Measurements from ENCODE around the gene TSHR.

Gene TSHR

GRCh38 chr14:80959496-80959895 is 4.1 kb downstream of the TSHR start:
- H3K9me3 Mint-ChIP-seq = no peaks in the 10 kb centered on the region
- H3K27me3 Mint-ChIP-seq (ENCODE audit: low read depth) = peaks cover 14% of the 10 kb centered on the region
- H3K27ac Mint-ChIP-seq = peak overlapping the region; percentile 90
- H3K4me1 Mint-ChIP-seq (ENCODE audit: low read depth) = peaks cover 58% of the 10 kb centered on the region
- peaks cover 13% of the 10 kb centered on the region for H3K36me3 Mint-ChIP-seq (ENCODE audit: low read depth)
- peak overlapping the region; percentile 45 for H3K4me3 Mint-ChIP-seq

- Mint-ChIP-seq H3K27ac (no peak overlapping the region), H3K36me3 (ENCODE audit: low read depth) (peaks cover 9% of the 10 kb centered on the region), H3K27me3 (ENCODE audit: low read depth) (peaks cover 25% of the 10 kb centered on the region), H3K9me3 (no peaks in the 10 kb centered on the region), H3K4me1 (ENCODE audit: low read depth) (peaks cover 19% of the 10 kb centered on the region), H3K4me3 (no peak overlapping the region)
These were observed 9.6 kb downstream of the TSHR start for GRCh38 chr14:80965037-80965436.

DNA sequence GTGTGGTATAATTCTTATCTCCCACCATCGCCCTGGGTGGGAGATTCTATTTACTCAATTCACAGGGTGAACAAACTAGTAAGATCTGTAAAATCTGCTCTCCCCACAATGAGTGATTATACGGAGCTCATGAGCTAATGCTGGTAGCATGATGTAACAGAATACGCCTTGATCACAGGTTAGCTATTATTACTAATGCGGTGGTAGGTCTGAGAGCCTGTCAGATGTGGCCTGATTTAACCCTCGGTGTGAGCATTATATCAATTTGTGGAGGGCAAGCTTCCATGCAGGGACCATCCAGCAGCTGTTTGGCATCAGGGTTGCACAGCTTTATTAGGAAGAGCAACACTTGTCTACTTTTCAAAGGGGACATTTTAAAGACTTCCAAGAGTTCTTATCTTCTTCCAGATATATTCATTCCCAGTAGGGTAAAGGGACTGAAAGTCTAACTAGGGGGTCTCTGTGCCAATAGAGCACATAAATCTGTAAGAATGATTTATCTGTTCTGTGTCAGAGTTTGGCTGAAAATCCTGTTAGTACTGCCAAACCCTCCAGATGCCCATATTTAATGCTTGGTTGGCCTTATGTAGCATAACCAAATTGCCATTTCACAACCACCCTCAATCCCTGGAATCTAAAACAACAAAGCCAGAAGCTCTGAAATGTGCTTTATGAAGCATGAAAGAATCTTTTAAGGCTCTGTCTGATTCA is 18.7 kb downstream of the TSHR start:
- peaks cover 42% of the 10 kb centered on the region for H3K4me1 Mint-ChIP-seq (ENCODE audit: low read depth)
- H3K4me3 Mint-ChIP-seq = no peak overlapping the region
- H3K9me3 Mint-ChIP-seq = no peaks in the 10 kb centered on the region

GRCh38 chr14:80974679-80975078 is 19.3 kb downstream of the TSHR start:
- Mint-ChIP-seq H3K27ac (no peak overlapping the region), H3K27me3 (ENCODE audit: low read depth) (peaks cover 30% of the 10 kb centered on the region), H3K36me3 (ENCODE audit: low read depth) (peaks cover 10% of the 10 kb centered on the region), H3K4me1 (ENCODE audit: low read depth) (peaks cover 45% of the 10 kb centered on the region), H3K4me3 (no peak overlapping the region), H3K9me3 (no peaks in the 10 kb centered on the region)

More for the DNA sequence above, 18.7 kb downstream of the TSHR start:
- H3K27me3 Mint-ChIP-seq (ENCODE audit: low read depth) = peaks cover 31% of the 10 kb centered on the region
- no peak overlapping the region for H3K27ac Mint-ChIP-seq
- H3K36me3 Mint-ChIP-seq (ENCODE audit: low read depth) = peaks cover 9% of the 10 kb centered on the region

- no peaks in the 10 kb centered on the region for H3K9me3 Mint-ChIP-seq
- peaks cover 15% of the 10 kb centered on the region for H3K36me3 Mint-ChIP-seq (ENCODE audit: low read depth)
- H3K4me1 Mint-ChIP-seq (ENCODE audit: low read depth) = peaks cover 48% of the 10 kb centered on the region
- H3K4me3 Mint-ChIP-seq = no peak overlapping the region
- peak overlapping the region; percentile 27 for H3K27ac Mint-ChIP-seq
- H3K27me3 Mint-ChIP-seq (ENCODE audit: low read depth) = peaks cover 34% of the 10 kb centered on the region
These were observed 21.8 kb downstream of the TSHR start for GRCh38 chr14:80977221-80977620.

GRCh38 chr14:80978403-80978802 is 23.0 kb downstream of the TSHR start:
- Mint-ChIP-seq H3K36me3 (ENCODE audit: low read depth) (peaks cover 16% of the 10 kb centered on the region), H3K4me1 (ENCODE audit: low read depth) (peaks cover 47% of the 10 kb centered on the region), H3K27ac (peak overlapping the region; percentile 76), H3K9me3 (no peaks in the 10 kb centered on the region), H3K27me3 (ENCODE audit: low read depth) (peaks cover 24% of the 10 kb centered on the region), H3K4me3 (peak overlapping the region; percentile 42)

DNA sequence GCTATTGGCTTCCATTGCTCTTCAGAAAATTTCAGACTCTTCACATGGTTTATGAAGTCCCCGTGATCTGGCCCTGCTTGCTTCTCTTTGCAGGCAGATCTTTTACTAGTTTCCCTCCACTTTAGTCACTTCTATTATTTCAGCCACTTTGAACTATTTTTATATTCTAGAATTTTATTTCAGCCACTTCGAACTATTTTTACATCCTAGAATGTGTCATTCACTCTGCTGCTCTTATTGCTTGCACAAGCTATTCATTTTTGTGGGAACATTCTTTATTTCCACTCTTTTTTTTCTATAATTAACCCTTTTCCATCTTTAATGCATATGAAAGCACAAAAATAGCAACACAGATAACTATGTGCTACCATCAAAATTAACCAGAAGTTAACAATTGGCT is 24.5 kb downstream of the TSHR start:
- Mint-ChIP-seq H3K4me1 (ENCODE audit: low read depth) (peaks cover 38% of the 10 kb centered on the region), H3K27me3 (ENCODE audit: low read depth) (peaks cover 14% of the 10 kb centered on the region), H3K27ac (no peak overlapping the region), H3K36me3 (ENCODE audit: low read depth) (peaks cover 13% of the 10 kb centered on the region), H3K9me3 (no peaks in the 10 kb centered on the region), H3K4me3 (no peak overlapping the region)

- Mint-ChIP-seq H3K27me3 (ENCODE audit: low read depth) (peaks cover 8% of the 10 kb centered on the region), H3K4me3 (no peak overlapping the region), H3K36me3 (ENCODE audit: low read depth) (peaks cover 8% of the 10 kb centered on the region), H3K9me3 (no peaks in the 10 kb centered on the region), H3K4me1 (ENCODE audit: low read depth) (peaks cover 38% of the 10 kb centered on the region), H3K27ac (no peak overlapping the region)
These were observed 25.7 kb downstream of the TSHR start for GRCh38 chr14:80981156-80981555.

DNA sequence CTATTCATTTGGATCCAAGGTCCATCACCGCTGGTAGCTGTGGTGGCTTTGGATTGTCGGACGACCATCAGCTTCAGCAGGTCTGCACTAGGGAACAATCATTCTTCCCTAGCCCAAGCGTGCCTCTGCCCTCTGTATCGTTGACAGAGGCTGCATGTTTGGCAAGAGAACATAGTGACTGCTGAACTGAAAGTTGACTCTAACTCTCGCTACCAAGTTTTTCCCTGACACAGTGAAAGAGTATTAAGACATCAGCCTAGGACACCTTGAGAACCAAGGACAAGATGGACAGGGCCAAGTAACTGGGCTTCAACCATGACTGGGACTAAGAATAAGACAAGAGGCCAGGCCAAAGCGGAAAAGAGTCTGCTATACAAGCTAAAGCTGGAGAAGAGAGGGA is 26.3 kb downstream of the TSHR start:
- peaks cover 8% of the 10 kb centered on the region for H3K36me3 Mint-ChIP-seq (ENCODE audit: low read depth)
- H3K27ac Mint-ChIP-seq = no peak overlapping the region
- H3K9me3 Mint-ChIP-seq = no peaks in the 10 kb centered on the region
- H3K27me3 Mint-ChIP-seq (ENCODE audit: low read depth) = peaks cover 8% of the 10 kb centered on the region
- peaks cover 34% of the 10 kb centered on the region for H3K4me1 Mint-ChIP-seq (ENCODE audit: low read depth)
- H3K4me3 Mint-ChIP-seq = no peak overlapping the region

DNA sequence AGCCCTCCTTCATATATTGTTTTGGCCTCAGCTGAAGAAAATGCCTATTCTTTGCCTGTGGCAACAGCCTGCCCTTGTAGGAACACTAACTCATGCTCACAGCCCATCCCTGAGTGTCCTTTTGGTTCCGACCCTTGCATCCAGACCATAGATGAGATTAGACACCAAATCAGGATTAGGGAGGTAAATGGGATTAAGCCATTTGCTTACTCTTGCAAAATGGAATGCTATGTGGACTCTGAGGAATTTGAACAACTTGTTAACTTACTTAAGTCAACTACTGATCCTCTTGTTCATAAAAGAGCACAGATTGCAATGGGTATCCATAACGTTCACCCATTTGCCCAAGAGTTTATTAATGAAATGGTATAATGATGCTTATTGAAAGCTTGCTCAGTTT is 27.3 kb downstream of the TSHR start:
- Mint-ChIP-seq H3K36me3 (ENCODE audit: low read depth) (peaks cover 7% of the 10 kb centered on the region), H3K9me3 (no peaks in the 10 kb centered on the region), H3K4me1 (ENCODE audit: low read depth) (peaks cover 24% of the 10 kb centered on the region), H3K27ac (no peak overlapping the region), H3K4me3 (no peak overlapping the region), H3K27me3 (ENCODE audit: low read depth) (peaks cover 8% of the 10 kb centered on the region)

- H3K4me3 Mint-ChIP-seq = no peak overlapping the region
- H3K4me1 Mint-ChIP-seq (ENCODE audit: low read depth) = peaks cover 5% of the 10 kb centered on the region
- H3K27ac Mint-ChIP-seq = no peak overlapping the region
- H3K36me3 Mint-ChIP-seq (ENCODE audit: low read depth) = no peaks in the 10 kb centered on the region
- H3K9me3 Mint-ChIP-seq = no peaks in the 10 kb centered on the region
- H3K27me3 Mint-ChIP-seq (ENCODE audit: low read depth) = peaks cover 15% of the 10 kb centered on the region
These were observed 32.0 kb downstream of the TSHR start for GRCh38 chr14:80987235-80988032.

DNA sequence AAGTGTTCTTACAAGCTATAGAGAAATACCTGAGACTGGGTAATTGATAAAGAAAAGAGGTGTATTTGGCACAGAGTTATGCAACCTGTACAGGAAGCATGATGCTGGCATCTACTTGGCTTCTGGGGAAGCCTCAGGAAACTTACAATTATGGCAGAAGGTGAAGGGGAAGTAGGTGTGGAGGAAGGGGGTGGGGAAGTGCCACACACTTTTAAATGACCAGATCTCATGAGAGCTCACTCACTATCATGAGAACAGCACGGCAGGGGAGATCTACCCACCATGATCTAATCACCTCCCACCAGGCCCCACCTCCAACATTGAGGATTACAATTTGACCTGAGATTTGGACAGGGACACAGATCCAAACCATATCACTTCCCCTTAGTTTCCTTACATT is 32.8 kb downstream of the TSHR start:
- H3K27ac Mint-ChIP-seq = no peak overlapping the region
- no peaks in the 10 kb centered on the region for H3K9me3 Mint-ChIP-seq
- no peaks in the 10 kb centered on the region for H3K36me3 Mint-ChIP-seq (ENCODE audit: low read depth)
- H3K4me1 Mint-ChIP-seq (ENCODE audit: low read depth) = peaks cover 5% of the 10 kb centered on the region
- H3K27me3 Mint-ChIP-seq (ENCODE audit: low read depth) = peaks cover 20% of the 10 kb centered on the region
- H3K4me3 Mint-ChIP-seq = no peak overlapping the region

- H3K9me3 Mint-ChIP-seq = no peaks in the 10 kb centered on the region
- H3K36me3 Mint-ChIP-seq (ENCODE audit: low read depth) = no peaks in the 10 kb centered on the region
- H3K4me3 Mint-ChIP-seq = no peak overlapping the region
- H3K4me1 Mint-ChIP-seq (ENCODE audit: low read depth) = peaks cover 7% of the 10 kb centered on the region
- H3K27me3 Mint-ChIP-seq (ENCODE audit: low read depth) = peaks cover 19% of the 10 kb centered on the region
- no peak overlapping the region for H3K27ac Mint-ChIP-seq
These were observed 33.5 kb downstream of the TSHR start for GRCh38 chr14:80988735-80989429.

DNA sequence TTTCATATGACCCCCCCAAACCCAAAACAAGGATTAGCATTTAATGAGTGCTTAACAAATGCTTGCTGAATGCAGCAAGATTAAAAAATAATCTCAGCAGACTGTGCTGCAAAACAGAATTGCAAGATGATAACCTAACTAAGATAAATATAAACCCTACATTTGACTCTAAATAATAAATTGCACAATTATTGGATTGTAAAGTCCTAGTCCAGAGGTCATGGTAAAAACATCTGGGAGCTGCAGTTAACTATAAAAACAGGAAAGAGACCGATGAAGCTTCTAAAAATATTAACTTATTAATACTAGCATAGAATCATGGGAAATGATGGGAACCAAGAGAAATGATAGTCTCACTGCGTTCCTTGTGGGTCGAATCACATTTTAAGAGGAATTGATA is 37.2 kb downstream of the TSHR start:
- peaks cover 7% of the 10 kb centered on the region for H3K4me1 Mint-ChIP-seq (ENCODE audit: low read depth)
- peaks cover 49% of the 10 kb centered on the region for H3K27me3 Mint-ChIP-seq (ENCODE audit: low read depth)
- no peaks in the 10 kb centered on the region for H3K36me3 Mint-ChIP-seq (ENCODE audit: low read depth)
- H3K9me3 Mint-ChIP-seq = no peaks in the 10 kb centered on the region
- H3K27ac Mint-ChIP-seq = no peak overlapping the region
- no peak overlapping the region for H3K4me3 Mint-ChIP-seq
